RWPE2 (cell line): ENCODE results near the gene BABAM1.
"Not testable (repeated sequence)": the region's sequence is repeated elsewhere in the genome, so short reads cannot be mapped to it uniquely, and the experiment has no call there.

Experiments used
- ATAC-seq: fragments of 200-7000 bp; cut with Tn5 transposase; 3 replicates; pipeline ENCODE4 v1.9.1; 2021; ENCODE audit warnings: low read depth
- DNase-seq: peaks from one replicate; pipeline ENCODE4 v3.0.0-alpha.2; 2020; ENCODE audit warnings: low spot score
- H3K27ac ChIP-seq: fragments of 450-650 bp; 2 replicates; pipeline ENCODE4 v1.5.1; 2017; ENCODE audit warnings: mild to moderate bottlenecking; ENCODE audit not compliant: poor library complexity, severe bottlenecking
- H3K27me3 ChIP-seq: fragments of 250-450 bp; sonication (Bioruptor Pico); 2 replicates; pipeline ENCODE4 v1.5.1; 2021; ENCODE audit warnings: mild to moderate bottlenecking, moderate library complexity; ENCODE audit not compliant: insufficient read depth, poor library complexity, severe bottlenecking
- H3K36me3 ChIP-seq: fragments of 250-450 bp; sonication (Bioruptor Pico); 2 replicates; pipeline ENCODE4 v1.5.1; 2020; ENCODE audit warnings: low read depth, mild to moderate bottlenecking, moderate library complexity
- H3K4me1 ChIP-seq: fragments of 250-450 bp; sonication (Bioruptor Pico); 2 replicates; pipeline ENCODE4 v1.5.1; 2021; ENCODE audit warnings: mild to moderate bottlenecking, moderate library complexity; ENCODE audit not compliant: insufficient read depth, poor library complexity, severe bottlenecking
- H3K4me3 ChIP-seq: fragments of 250-450 bp; sonication (Bioruptor Pico); 2 replicates; pipeline ENCODE4 v1.5.1; 2021; ENCODE audit warnings: mild to moderate bottlenecking, moderate library complexity; ENCODE audit not compliant: severe bottlenecking
- H3K9me3 ChIP-seq: fragments of 250-450 bp; sonication (Bioruptor Pico); 2 replicates; pipeline ENCODE4 v1.5.1; 2021; ENCODE audit warnings: mild to moderate bottlenecking, moderate library complexity; ENCODE audit not compliant: severe bottlenecking
- CTCF ChIP-seq: fragments of 450-650 bp; IDR thresholded peaks from one replicate; pipeline ENCODE4 v1.5.1; 2017; ENCODE audit warnings: mild to moderate bottlenecking, moderate library complexity; ENCODE audit not compliant: poor library complexity, severe bottlenecking

The BABAM1 gene

GRCh38 chr19:17266026-17266425 lies 1.2 kb upstream of the BABAM1 start:
- Histone ChIP-seq H3K4me3 (no peak overlapping the region), H3K27me3 (no peaks in the 10 kb centered on the region), H3K9me3 (no peaks in the 10 kb centered on the region), H3K4me1 (peaks cover 5% of the 10 kb centered on the region), H3K27ac (peak overlapping the region; percentile 73), H3K36me3 (peaks cover 18% of the 10 kb centered on the region; the same call in 1 of the 2 replicates)
- DNase-seq (no peak), ATAC-seq (no peak)
- TF ChIP-seq CTCF: no peak

GRCh38 chr19:17266589-17266974 lies 661 bp upstream of the BABAM1 start:
- no peak for TF ChIP-seq CTCF
- peak overlapping the region; percentile 73 for H3K27ac ChIP-seq
- peaks cover 5% of the 10 kb centered on the region for H3K4me1 ChIP-seq
- DNase-seq (no peak), ATAC-seq (no peak)
- H3K27me3 ChIP-seq: no peaks in the 10 kb centered on the region
- no peaks in the 10 kb centered on the region for H3K9me3 ChIP-seq
- no peak overlapping the region for H3K4me3 ChIP-seq
- H3K36me3 ChIP-seq: peaks cover 24% of the 10 kb centered on the region

GRCh38 chr19:17268754-17269153 lies 1.5 kb downstream of the BABAM1 start:
- TF ChIP-seq CTCF: no peak

GRCh38 chr19:17274892-17275291 lies 7.6 kb downstream of the BABAM1 start:
- ATAC-seq, H3K27ac ChIP-seq, H3K27me3 ChIP-seq, H3K4me1 ChIP-seq, H3K4me3 ChIP-seq, H3K9me3 ChIP-seq, DNase-seq: not testable (repeated sequence)
- peaks cover 58% of the 10 kb centered on the region for H3K36me3 ChIP-seq

More at GRCh38 chr19:17268754-17269153, 1.5 kb downstream of the BABAM1 start:
- peak overlapping the region; percentile 73 for H3K27ac ChIP-seq
- no peak overlapping the region for H3K4me3 ChIP-seq
- H3K27me3 ChIP-seq: no peaks in the 10 kb centered on the region
- peaks cover 5% of the 10 kb centered on the region for H3K4me1 ChIP-seq
- ATAC-seq (no peak), DNase-seq (no peak)
- H3K9me3 ChIP-seq: no peaks in the 10 kb centered on the region
- H3K36me3 ChIP-seq: peaks cover 35% of the 10 kb centered on the region

DNA sequence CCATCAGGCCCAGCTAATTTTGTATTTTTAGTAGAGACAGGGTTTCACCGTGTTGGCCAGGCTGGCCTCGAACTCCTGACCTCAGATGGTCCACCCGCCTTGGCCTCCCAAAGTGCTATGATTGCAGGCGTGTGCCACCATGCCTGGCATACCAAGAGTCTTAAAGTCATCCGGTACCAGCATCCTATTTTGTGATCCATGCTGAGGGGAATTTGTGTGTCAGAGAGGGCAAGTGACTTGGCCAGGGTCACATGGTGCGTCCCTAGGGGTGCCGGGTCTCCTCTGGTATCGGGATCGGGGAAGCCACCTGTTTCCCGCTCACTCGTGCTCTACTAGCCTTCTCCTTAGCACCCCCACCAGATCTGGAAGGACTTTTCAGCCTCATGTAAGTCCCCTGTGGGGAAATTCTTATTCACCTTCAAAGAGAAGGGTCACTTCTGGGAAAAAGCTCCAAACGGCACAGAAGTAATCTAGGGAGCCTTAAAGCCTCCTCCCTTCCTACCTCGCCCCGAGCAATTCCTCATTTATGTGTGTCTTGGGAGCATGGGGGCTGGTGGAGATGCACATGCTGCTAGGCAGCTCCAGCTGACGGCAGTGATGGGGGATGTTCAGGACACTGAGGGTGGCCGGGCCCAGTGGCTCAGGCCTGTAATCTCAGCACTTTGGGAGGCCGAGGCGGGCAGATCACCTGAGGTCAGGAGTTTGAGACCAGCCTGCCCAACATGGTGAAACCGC lies 8.4 kb downstream of the BABAM1 start:
- Histone ChIP-seq H3K36me3 (peaks cover 52% of the 10 kb centered on the region), H3K9me3 (no peaks in the 10 kb centered on the region), H3K27ac (no peak overlapping the region), H3K4me1 (no peaks in the 10 kb centered on the region), H3K4me3 (no peak overlapping the region), H3K27me3 (no peaks in the 10 kb centered on the region)
- TF ChIP-seq CTCF: no peak
- ATAC-seq (no peak), DNase-seq (no peak)
